LoVo (cell line): ENCODE results near the gene CYP11A1.
"Not testable (repeated sequence)": the region's sequence is repeated elsewhere in the genome, so short reads cannot be mapped to it uniquely, and the experiment has no call there.

Experiments
- DNase-seq: peaks from one replicate; pipeline ENCODE4 v3.0.0-alpha.2; 2016; ENCODE audit warnings: low spot score

Gene CYP11A1

GRCh38 chr15:74374648-74375302, 7.3 kb upstream of the CYP11A1 start:
- DNase-seq = no peak

DNA sequence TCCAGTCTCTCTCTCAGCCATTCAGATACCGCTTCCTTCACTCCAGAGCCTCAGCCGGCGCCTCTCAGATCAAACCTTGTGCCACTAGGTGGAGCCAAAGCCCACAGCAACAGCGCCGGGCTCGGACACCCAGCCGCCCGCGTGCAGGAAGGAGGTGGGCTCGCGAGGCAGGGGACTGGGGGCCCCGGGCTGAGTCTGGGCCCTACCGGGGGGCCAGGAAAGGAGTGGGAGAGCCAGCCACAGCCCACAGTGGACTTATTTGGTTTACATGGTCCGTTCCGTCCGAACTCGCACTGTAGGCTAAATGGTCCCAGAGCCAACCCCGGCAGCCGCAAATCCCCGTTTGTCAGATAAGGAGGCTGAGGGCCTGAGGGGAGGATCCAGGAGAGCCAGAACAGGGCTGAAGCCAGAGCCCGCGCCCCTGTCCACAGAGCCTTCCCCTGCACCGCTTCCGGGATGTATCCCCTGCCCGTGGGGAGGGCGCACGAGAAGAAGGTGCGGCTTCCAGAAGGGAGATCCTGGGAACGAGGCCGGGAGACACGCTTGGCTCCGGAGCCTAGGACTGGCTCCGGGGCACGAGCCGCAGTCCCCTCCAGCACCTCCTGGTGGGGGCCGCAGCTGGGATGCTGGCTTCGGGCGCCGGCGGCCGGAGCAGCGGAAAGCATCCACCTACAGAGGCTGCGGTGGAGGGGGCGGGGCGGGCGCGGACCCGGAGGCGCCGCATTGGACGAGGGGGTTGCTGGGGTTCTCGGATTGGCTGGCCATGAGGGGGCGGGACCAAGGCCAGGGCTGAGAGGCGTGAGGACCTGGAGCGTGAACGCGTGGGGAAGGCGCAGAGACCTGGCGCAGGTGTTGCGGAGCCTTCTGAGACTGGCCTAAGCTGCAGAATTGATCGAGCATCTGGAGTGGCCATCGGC, 6.5 kb upstream of the CYP11A1 start:
- peak; percentile 96 for DNase-seq

- no peak for DNase-seq
Observed at GRCh38 chr15:74373056-74373650, 5.7 kb upstream of the CYP11A1 start.

DNA sequence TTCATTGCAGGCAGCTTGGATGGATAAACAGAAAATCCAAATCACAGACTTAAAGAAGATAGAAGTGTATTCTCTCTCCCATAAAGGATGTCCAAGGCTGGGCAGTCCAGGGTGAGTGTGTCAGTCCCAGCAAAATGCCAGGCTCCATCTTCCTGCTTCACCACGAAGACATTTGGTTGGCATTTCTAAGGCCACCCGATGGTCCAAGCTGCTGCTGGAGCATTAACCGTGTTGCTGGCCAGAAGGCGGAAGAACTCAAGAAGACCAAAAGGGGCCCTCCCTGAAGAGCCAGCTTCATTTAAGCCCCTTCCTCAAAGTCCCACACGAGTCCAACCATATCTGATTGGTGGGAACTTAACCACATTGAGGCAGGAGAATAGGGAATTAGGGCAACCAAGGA, 3.0 kb upstream of the CYP11A1 start:
- DNase-seq = no peak

GRCh38 chr15:74369756-74370155, 2.3 kb upstream of the CYP11A1 start:
- no peak for DNase-seq

- no peak for DNase-seq
Observed at GRCh38 chr15:74369084-74369745, 1.8 kb upstream of the CYP11A1 start.

GRCh38 chr15:74368121-74368520, 675 bp upstream of the CYP11A1 start:
- no peak for DNase-seq

DNA sequence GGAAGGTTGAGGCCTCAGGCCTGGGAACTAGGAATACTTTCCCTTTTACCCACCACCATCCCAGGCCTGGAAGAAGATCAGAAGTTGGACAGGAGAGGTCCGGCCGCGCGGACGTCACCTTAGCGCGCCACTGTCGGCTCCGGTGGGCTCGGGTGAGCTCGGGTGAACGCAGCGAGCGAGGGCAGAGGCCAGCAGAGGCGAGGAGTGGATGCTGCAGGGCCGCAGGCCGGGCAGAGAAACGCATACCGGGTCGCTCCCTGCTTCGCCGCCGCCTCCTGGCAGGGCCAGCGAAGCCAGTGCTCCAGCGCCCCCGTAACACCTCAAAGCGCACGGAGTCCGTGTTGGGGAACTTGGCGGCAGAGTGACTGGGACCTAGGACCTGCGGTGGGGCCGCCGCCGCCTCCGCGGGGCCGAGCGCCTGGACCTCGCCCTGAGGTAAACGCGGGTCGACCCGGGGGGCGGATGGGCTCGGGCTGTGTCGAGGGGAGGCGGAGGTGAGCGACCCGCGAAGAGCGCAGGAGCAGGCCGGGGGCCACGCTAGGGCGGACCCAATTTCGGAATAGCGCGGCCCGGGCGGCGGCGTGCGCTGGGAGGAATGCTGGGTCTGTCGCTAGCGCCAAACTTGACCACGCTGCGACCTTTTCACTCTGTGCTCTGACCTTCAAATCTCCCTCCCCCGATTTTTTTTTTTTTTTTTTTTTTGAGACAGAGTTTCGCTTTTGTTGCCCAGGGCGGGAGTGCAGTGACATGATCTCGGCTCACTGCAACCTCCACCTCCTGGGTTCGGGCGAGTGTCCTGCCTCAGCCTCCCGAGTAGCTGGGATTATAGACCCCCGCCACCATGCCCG, 1.6 kb downstream of the CYP11A1 start:
- DNase-seq = peak; percentile 46

DNA sequence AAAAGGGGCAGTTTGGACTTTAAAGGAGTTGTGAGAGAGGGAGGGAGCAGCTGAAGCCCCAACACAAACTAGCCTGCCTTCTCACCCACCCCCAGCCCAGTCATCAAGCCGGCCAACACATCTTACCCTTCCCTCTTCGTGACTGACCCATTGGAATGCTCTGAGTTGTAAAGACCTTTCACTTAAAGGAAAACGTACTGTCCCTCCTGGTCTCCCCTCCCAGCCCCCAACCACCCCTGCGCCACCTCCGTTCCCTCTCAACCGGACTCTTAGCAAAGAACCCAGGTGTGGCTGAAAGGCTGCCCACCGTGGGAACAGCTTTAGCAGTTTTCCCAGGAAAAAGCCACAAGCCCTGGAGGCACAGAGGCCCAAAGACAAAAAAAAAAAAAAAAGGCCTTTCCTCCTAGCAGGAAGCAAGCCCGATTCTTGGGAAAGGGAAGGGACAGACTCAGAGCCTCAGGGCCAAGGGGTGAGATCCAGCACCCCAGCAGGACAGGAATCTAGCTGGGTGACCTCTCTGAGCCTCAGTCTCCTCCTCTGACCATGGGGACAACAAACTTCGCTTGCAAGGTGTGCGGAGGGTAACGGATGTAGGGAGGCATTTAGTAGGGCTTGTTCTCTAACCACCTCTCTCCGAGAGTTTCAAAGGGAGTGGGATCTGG, 2.4 kb downstream of the CYP11A1 start:
- DNase-seq = no peak

DNA sequence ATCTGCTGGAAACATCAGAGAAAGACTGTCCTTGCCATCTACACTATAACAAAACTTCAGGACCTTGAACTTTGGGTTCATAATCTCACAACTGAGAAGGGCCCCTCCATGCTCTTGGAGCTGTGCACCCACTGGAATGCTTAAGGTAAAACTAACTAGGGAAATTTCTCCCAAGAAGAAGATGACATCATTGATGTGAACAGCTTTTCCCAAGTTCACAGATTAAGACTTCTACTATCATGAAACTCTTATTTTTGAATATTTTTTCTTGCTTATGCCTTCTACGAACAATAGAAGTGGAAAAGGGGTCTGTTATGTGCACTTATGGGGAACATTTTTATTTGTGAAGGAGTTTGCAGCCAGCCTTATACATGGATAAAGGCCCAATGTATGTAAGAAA, 5.0 kb downstream of the CYP11A1 start:
- DNase-seq = no peak

GRCh38 chr15:74360855-74361254, 6.6 kb downstream of the CYP11A1 start:
- not testable (repeated sequence) for DNase-seq

- DNase-seq = not testable (repeated sequence)
Observed at GRCh38 chr15:74359376-74359775, 8.1 kb downstream of the CYP11A1 start.

- not testable (repeated sequence) for DNase-seq
Observed at GRCh38 chr15:74357514-74357913, 9.9 kb downstream of the CYP11A1 start.

GRCh38 chr15:74356050-74356449, 11.4 kb downstream of the CYP11A1 start:
- DNase-seq = not testable (repeated sequence)

- not testable (repeated sequence) for DNase-seq
Observed at GRCh38 chr15:74353992-74354391, 13.5 kb downstream of the CYP11A1 start.

- DNase-seq = no peak
Observed at GRCh38 chr15:74352393-74352910, 15.0 kb downstream of the CYP11A1 start.

GRCh38 chr15:74351670-74352069, 15.8 kb downstream of the CYP11A1 start:
- DNase-seq = no peak

- DNase-seq = no peak
Observed at GRCh38 chr15:74350295-74351275, 16.9 kb downstream of the CYP11A1 start.

DNA sequence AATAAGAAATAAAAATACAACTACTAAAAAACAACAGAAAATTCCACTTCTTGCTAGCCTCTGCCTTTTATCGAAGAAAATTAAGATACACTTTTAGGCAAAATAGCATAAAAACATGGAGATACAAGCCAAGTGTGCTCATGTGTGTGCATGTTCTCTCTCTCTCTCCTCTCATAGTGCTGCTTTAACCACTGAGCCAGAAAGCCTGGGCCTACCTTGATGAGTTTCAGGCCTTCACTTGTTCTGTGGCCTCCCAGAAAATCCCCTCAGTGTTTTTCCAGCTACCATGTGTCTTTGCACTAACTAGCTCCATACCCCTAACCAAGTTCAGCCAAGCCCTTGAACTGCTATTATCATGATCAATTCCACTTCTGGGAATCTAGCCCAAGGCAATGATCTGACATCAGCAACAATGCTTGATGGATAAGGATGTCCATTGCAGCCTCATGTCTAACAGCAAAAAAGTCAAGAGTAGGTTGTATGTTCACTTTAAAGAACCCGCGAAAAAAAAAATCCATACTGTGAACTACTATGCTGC, 18.1 kb downstream of the CYP11A1 start:
- DNase-seq = no peak
